Renal cortex interstitium (tissue), 11 donors: Measurements from ENCODE around the gene TNFRSF13B. TPM values are rescaled to one million over a fixed set of nuclear protein-coding genes. Genes with fewer than 3 reads are reported as not detected.
"Not testable (repeated sequence)": the region's sequence is repeated elsewhere in the genome, so short reads cannot be mapped to it uniquely, and the experiment has no call there.

Experiments
- DNase-seq, 11 donors: peaks; one replicate each; pipeline ENCODE4 v3.0.0-alpha.2; 2013; ENCODE audit warnings: low read depth in 9 of 11, low spot score in 4 of 11; ENCODE audit errors: extremely low read depth in 1 of 11
- polyA plus RNA-seq, 3 donors: library from polyadenylated mRNA; unstranded; fragments of 120-200 nt; gene quantifications; one replicate each; pipeline ENCODE4 v1.2.1, GENCODE V29; 2013; ENCODE audit not compliant: insufficient read length in 3 of 3

Gene TNFRSF13B
- polyA plus RNA-seq, 3 donors: not detected

GRCh38 chr17:16989230-16989952 lies 17.5 kb upstream of the TNFRSF13B start:
- DNase-seq: no peak

- no peak for DNase-seq
Observed at GRCh38 chr17:16988749-16989229, 16.9 kb upstream of the TNFRSF13B start.

- peak in 2 of 11 donors; percentile 11 to 23 for DNase-seq
Observed at GRCh38 chr17:16987830-16988601, 16.1 kb upstream of the TNFRSF13B start.

- DNase-seq: no peak
Observed at GRCh38 chr17:16987066-16987829, 15.3 kb upstream of the TNFRSF13B start.

GRCh38 chr17:16986391-16986790 lies 14.5 kb upstream of the TNFRSF13B start:
- no peak for DNase-seq

- DNase-seq: no peak
Observed at GRCh38 chr17:16981928-16982327, 10.0 kb upstream of the TNFRSF13B start.

GRCh38 chr17:16980813-16981731 lies 9.2 kb upstream of the TNFRSF13B start:
- no peak for DNase-seq

GRCh38 chr17:16980061-16980460 lies 8.1 kb upstream of the TNFRSF13B start:
- DNase-seq: no peak

- DNase-seq: not testable (repeated sequence)
Observed at GRCh38 chr17:16979237-16979823, 7.4 kb upstream of the TNFRSF13B start.

GRCh38 chr17:16977932-16978331 lies 6.0 kb upstream of the TNFRSF13B start:
- DNase-seq: peak in 1 of 11 donors; percentile 20

GRCh38 chr17:16976725-16977550 lies 5.0 kb upstream of the TNFRSF13B start:
- DNase-seq: no peak

- DNase-seq: no peak
Observed at GRCh38 chr17:16975744-16976625, 4.1 kb upstream of the TNFRSF13B start.

GRCh38 chr17:16975277-16975651 lies 3.3 kb upstream of the TNFRSF13B start:
- DNase-seq: no peak

GRCh38 chr17:16974569-16975276 lies 2.8 kb upstream of the TNFRSF13B start:
- no peak for DNase-seq

- peak in 3 of 11 donors; percentile 8 to 20 (median 12) for DNase-seq
Observed at GRCh38 chr17:16973760-16974540, 2.0 kb upstream of the TNFRSF13B start.
